Keratinocyte (primary cell): ENCODE results near the gene AGPAT2. TPM values are rescaled to one million over a fixed set of nuclear protein-coding genes. Genes with fewer than 3 reads are reported as not detected.

ENCODE experiments used
- DNase-seq: peaks from one replicate; pipeline ENCODE4 v3.0.0-alpha.2; 2011; ENCODE audit warnings: low read depth, missing footprints, low spot score
- FAIRE-seq: peaks from 2 replicates; lab custom pipeline; 2011; peaks lifted over from hg19 to GRCh38; lab: Jason Lieb, UNC
- H2AFZ ChIP-seq: 2 replicates; pipeline ENCODE4 v1.6.0; 2012; ENCODE audit warnings: low read length, control low read depth, inconsistent platforms; ENCODE audit not compliant: control insufficient read depth
- H3K27ac ChIP-seq: 2 replicates; pipeline ENCODE4 v1.5.1; 2011; ENCODE audit warnings: low read length; ENCODE audit not compliant: control insufficient read depth, insufficient read depth
- H3K27me3 ChIP-seq: 3 replicates; pipeline ENCODE4 v1.6.0; 2011; ENCODE audit warnings: low read length; ENCODE audit not compliant: control insufficient read depth, insufficient read depth; ENCODE audit errors: extremely low read depth
- H3K36me3 ChIP-seq, 2 experiments: 2 replicates in 1 of 2; 3 replicates in 1 of 2; pipeline ENCODE4 v1.5.1; 2011; ENCODE audit warnings: low read length in 2 of 2, mild to moderate bottlenecking in 1 of 2; ENCODE audit not compliant: control insufficient read depth in 2 of 2, insufficient read depth in 2 of 2; ENCODE audit errors: extremely low read depth in 1 of 2
- H3K4me1 ChIP-seq: 3 replicates; pipeline ENCODE4 v1.5.1; 2011; ENCODE audit warnings: low read length; ENCODE audit not compliant: control insufficient read depth, insufficient read depth; ENCODE audit errors: extremely low read depth
- H3K4me2 ChIP-seq: 3 replicates; pipeline ENCODE4 v1.6.0; 2011; ENCODE audit warnings: low read depth, low read length; ENCODE audit not compliant: control insufficient read depth, insufficient read depth; ENCODE audit errors: extremely low read depth
- H3K4me3 ChIP-seq, 3 experiments: fragments of 200-600 bp in 1 of 3; sonication (generic) in 1 of 3; 2 replicates in 2 of 3; 3 replicates in 1 of 3; pipeline ENCODE4 v1.5.1; 2011 to 2016; ENCODE audit warnings: low read length in 3 of 3, mild to moderate bottlenecking in 3 of 3, control low read depth in 2 of 3, inconsistent platforms in 1 of 3, low read depth in 1 of 3, mixed read lengths in 1 of 3, mixed run types in 1 of 3, moderate library complexity in 1 of 3; ENCODE audit not compliant: control insufficient read depth in 2 of 3, insufficient read depth in 2 of 3; ENCODE audit errors: extremely low read depth in 1 of 3
- H3K79me2 ChIP-seq: 2 replicates; pipeline ENCODE4 v1.6.0; 2012; ENCODE audit warnings: low read length; ENCODE audit not compliant: control insufficient read depth, insufficient read depth
- H3K9ac ChIP-seq: 3 replicates; pipeline ENCODE4 v1.6.0; 2011; ENCODE audit warnings: low read length; ENCODE audit not compliant: control insufficient read depth, insufficient read depth; ENCODE audit errors: extremely low read depth
- H3K9me1 ChIP-seq: 3 replicates; pipeline ENCODE4 v1.6.0; 2011; ENCODE audit warnings: low read length; ENCODE audit not compliant: control insufficient read depth, insufficient read depth; ENCODE audit errors: extremely low read depth
- H3K9me3 ChIP-seq: 2 replicates; pipeline ENCODE4 v1.5.1; 2012; ENCODE audit warnings: low read depth, low read length; ENCODE audit not compliant: control insufficient read depth
- H4K20me1 ChIP-seq: 3 replicates; pipeline ENCODE4 v1.6.0; 2011; ENCODE audit warnings: low read length; ENCODE audit not compliant: control insufficient read depth, insufficient read depth; ENCODE audit errors: extremely low read depth
- CTCF ChIP-seq, 3 experiments: IDR thresholded peaks in 1 of 3; conservative IDR thresholded peaks in 1 of 3; optimal IDR thresholded peaks in 1 of 3; 2 replicates in 2 of 3; 3 replicates in 1 of 3; pipeline versions ENCODE3 to v1.5.1; 2011; ENCODE audit warnings: low read length in 3 of 3, mild to moderate bottlenecking in 3 of 3, moderate library complexity in 2 of 3, control low read depth in 1 of 3, inconsistent platforms in 1 of 3; ENCODE audit not compliant: insufficient read depth in 2 of 3; ENCODE audit errors: extremely low read depth in 1 of 3
- EZH2 ChIP-seq: IDR thresholded peaks from one replicate; pipeline ENCODE4 v1.6.1; 2012; ENCODE audit warnings: inconsistent platforms, mild to moderate bottlenecking, low read length, moderate library complexity
- dilution Hi-C: fragments of 300-500 bp; cut with MboI; formaldehyde crosslinking; loops from one replicate; pipeline ENCODE4 v1.7.0; 2020; ENCODE audit warnings: low sequenced_read_pairs; ENCODE audit not compliant: extremely low pct_ligation_motif_present
- polyA plus RNA-seq, 5 experiments: library from polyadenylated mRNA; depleted of rRNA in 3 of 5; stranded (reverse) in 3 of 5; stranded (forward) in 1 of 5; unstranded in 1 of 5; fragments of >200 nt; gene quantifications; 1 replicate in 1 of 5; 2 replicates in 3 of 5; 3 replicates in 1 of 5; pipeline versions ENCODE4 v1.2.1 to v1.2.3, GENCODE V29; 2011 to 2012; ENCODE audit warnings: missing spikeins in 2 of 5, low read depth in 1 of 5, low replicate concordance in 1 of 5

AGPAT2 gene
- polyA plus RNA-seq, 1 donor (not counting 4 experiments of a cell fraction or from before 2014, with no cell fraction given) = 26.5 TPM

DNA sequence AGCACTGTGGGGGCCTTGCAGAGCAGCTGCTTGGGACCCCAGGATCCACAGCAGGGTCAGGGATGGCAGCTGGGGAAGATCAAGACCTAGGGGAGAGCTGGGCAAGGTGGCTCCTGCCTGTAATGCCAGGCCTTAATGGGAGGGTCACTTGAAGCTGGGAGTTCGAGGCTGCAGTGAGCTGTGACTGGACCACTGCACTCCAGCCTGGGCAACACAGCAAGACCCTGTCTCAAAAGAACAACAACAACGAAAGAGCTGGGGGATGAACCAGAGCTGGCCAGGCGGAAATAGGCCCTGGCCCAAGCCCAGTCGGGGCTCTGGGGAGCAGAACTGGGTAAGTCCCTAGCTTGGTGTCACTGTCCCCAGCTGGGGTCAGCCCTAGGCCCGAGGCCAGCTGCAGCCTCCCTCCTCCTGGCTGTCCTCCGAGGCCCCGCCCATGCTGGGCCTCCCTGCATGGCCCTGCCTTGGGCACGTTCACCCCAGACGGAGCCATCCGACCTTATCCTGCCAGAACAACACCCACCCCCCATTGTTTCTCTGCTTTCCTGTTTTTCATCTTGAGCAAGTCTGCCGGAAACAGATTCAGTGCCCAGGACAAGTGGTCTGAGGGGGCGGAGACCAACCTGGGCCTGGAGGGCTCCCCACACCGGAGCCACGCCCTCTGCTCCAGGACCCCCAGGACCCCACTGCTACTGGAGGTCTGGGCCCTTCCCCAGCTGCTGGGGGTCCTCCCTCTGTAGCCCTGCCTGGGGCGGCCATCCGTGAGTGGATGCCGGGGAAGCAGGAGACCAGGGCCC lies 27.0 kb upstream of the AGPAT2 start:
- Histone ChIP-seq H3K4me1 (no peaks in the 10 kb centered on the region), H3K27ac (no peak overlapping the region), H3K4me3 (no peak overlapping the region), H3K9ac (no peak overlapping the region), H3K9me3 (no peaks in the 10 kb centered on the region), H4K20me1 (no peaks in the 10 kb centered on the region), H3K4me2 (no peak overlapping the region), H3K27me3 (peaks cover 19% of the 10 kb centered on the region), H3K9me1 (no peaks in the 10 kb centered on the region), H3K36me3 (no peaks in the 10 kb centered on the region), H3K79me2 (no peaks in the 10 kb centered on the region), H2AFZ (no peak overlapping the region)
- TF ChIP-seq CTCF (optimal IDR thresholded peaks at IDR 0.05 in 1 of 3, IDR thresholded peaks at IDR 0.05 in 1 of 3, conservative IDR thresholded peaks at IDR 0.05 in 1 of 3; ENCODE audit: extremely low read depth in 1 of 3, insufficient read depth in 2 of 3, low read length in 3 of 3) (no peak), EZH2 (no peak)
- DNase-seq = no peak
- dilution Hi-C loops = no loop called here
- FAIRE-seq = no peak

DNA sequence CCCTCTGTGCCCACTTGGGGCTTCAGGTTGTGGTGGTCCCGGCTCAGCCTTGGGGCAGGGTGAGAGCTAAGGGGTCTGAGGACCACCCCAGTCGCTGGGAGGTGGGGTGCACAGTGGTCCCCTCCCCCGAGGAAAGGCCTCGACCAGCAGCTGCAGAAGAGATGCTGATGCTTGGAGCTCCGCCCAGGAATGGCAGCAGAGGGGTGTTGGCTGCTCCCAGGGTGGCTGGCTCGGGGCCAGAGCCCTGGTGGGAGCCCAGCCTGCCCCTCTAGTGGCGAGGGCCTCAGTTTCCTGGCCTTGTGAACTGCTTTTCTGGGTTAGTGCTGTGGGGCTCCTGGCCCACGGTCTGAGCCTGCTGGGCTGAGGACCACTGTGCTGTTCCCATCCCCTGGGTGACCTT lies 26.3 kb upstream of the AGPAT2 start:
- Histone ChIP-seq H3K79me2 (no peaks in the 10 kb centered on the region), H2AFZ (no peak overlapping the region), H3K4me2 (no peak overlapping the region), H3K27me3 (peaks cover 19% of the 10 kb centered on the region), H3K9me1 (no peaks in the 10 kb centered on the region), H3K27ac (no peak overlapping the region), H4K20me1 (no peaks in the 10 kb centered on the region), H3K9me3 (no peaks in the 10 kb centered on the region), H3K4me1 (no peaks in the 10 kb centered on the region), H3K9ac (no peak overlapping the region), H3K4me3 (no peak overlapping the region), H3K36me3 (no peaks in the 10 kb centered on the region)
- FAIRE-seq (no peak), DNase-seq (no peak)
- TF ChIP-seq EZH2 = no peak
- TF ChIP-seq CTCF (optimal IDR thresholded peaks at IDR 0.05 in 1 of 3, IDR thresholded peaks at IDR 0.05 in 1 of 3, conservative IDR thresholded peaks at IDR 0.05 in 1 of 3; ENCODE audit: extremely low read depth in 1 of 3, insufficient read depth in 2 of 3, low read length in 3 of 3) = no peak
- dilution Hi-C loops = no loop called here
